Suppressor macrophage treated with lipopolysaccharide for 1 hour (primary cell): ENCODE data around the gene TAS1R1.

Experiments
- DNase-seq, 3 donors: peaks; one replicate each; pipeline ENCODE4 v3.0.0-alpha.2; 2020 to 2022

The TAS1R1 gene

GRCh38 chr1:6554907-6555778 lies at the start of gene TAS1R1:
TSS of gene TAS1R1 (plus strand) at chr1:6555307. CDS start at chr1:6555374, 67 bp downstream.
- DNase-seq = no peak

GRCh38 chr1:6505367-6506209 lies 49.5 kb upstream of the TAS1R1 start:
- DNase-seq = no peak

- DNase-seq = no peak
Measured at GRCh38 chr1:6506210-6507036, 48.7 kb upstream of the TAS1R1 start.

GRCh38 chr1:6507037-6507428 lies 48.1 kb upstream of the TAS1R1 start:
- DNase-seq = peak; percentile 71 to 76 (median 72)

- no peak for DNase-seq
Measured at GRCh38 chr1:6507461-6507911, 47.6 kb upstream of the TAS1R1 start.

GRCh38 chr1:6508154-6508815 lies 46.8 kb upstream of the TAS1R1 start:
- no peak for DNase-seq

GRCh38 chr1:6508816-6509189 lies 46.3 kb upstream of the TAS1R1 start:
- no peak for DNase-seq

GRCh38 chr1:6509220-6509918 lies 45.7 kb upstream of the TAS1R1 start:
- DNase-seq = peak; percentile 46 to 55 (median 54)

GRCh38 chr1:6509919-6510291 lies 45.2 kb upstream of the TAS1R1 start:
- peak; percentile 73 to 83 (median 80) for DNase-seq

GRCh38 chr1:6510493-6510892 lies 44.6 kb upstream of the TAS1R1 start:
- no peak for DNase-seq

- no peak for DNase-seq
Measured at GRCh38 chr1:6511056-6511455, 44.1 kb upstream of the TAS1R1 start.

GRCh38 chr1:6511561-6512244 lies 43.4 kb upstream of the TAS1R1 start:
- no peak for DNase-seq

GRCh38 chr1:6512245-6512907 lies 42.7 kb upstream of the TAS1R1 start:
- DNase-seq = no peak

- DNase-seq = no peak
Measured at GRCh38 chr1:6512908-6513280, 42.2 kb upstream of the TAS1R1 start.

GRCh38 chr1:6513320-6513801 lies 41.7 kb upstream of the TAS1R1 start:
- no peak for DNase-seq

GRCh38 chr1:6515771-6516170 lies 39.3 kb upstream of the TAS1R1 start:
- peak in 2 of 3 donors; percentile 16 to 18 for DNase-seq

GRCh38 chr1:6517435-6517851 lies 37.7 kb upstream of the TAS1R1 start:
- DNase-seq = no peak

GRCh38 chr1:6519491-6519934 lies 35.6 kb upstream of the TAS1R1 start:
- DNase-seq = no peak

- DNase-seq = no peak
Measured at GRCh38 chr1:6519935-6520671, 35.0 kb upstream of the TAS1R1 start.

- DNase-seq = no peak
Measured at GRCh38 chr1:6521536-6521935, 33.6 kb upstream of the TAS1R1 start.
